ENCODE results near the gene POU2AF3. TPM values are rescaled to one million over a fixed set of nuclear protein-coding genes. Genes with fewer than 3 reads are reported as not detected.

Gene POU2AF3
- total RNA-seq, 1 experiment from 2014 or later, result 2.7 TPM

GRCh38 chr11:111348147-111348546 is 49.8 kb downstream of the POU2AF3 start:
- ATAC-seq, result no peak
- POLR2A ChIA-PET, result no interaction called here
- H3K9me3 Mint-ChIP-seq, result no peaks in the 10 kb centered on the region
- H3K4me1 Mint-ChIP-seq, result 0 out of 2 replicates have a peak, but pooled peaks cover 2% of the 10 kb centered on the region
- CTCF ChIA-PET, result no interaction called here
- H3K4me3 Mint-ChIP-seq, result no peak overlapping the region
- H3K27ac Mint-ChIP-seq, result no peak overlapping the region
- DNase-seq (ENCODE audit: low spot score), result no peak
- TF ChIP-seq HMGA2 (CRISPR knock-in tag; IDR thresholded peaks at IDR 0.05) (peak; percentile 98), E2F4 (CRISPR knock-in tag; IDR thresholded peaks at IDR 0.05; ENCODE audit: borderline replicate concordance, low read depth) (no peak)
- H3K27me3 Mint-ChIP-seq (ENCODE audit: low read depth), result no peaks in the 10 kb centered on the region
- no peaks in the 10 kb centered on the region for H3K36me3 Mint-ChIP-seq

GRCh38 chr11:111349191-111349695 is 50.9 kb downstream of the POU2AF3 start:
- CTCF ChIA-PET, result no interaction called here
- no peaks in the 10 kb centered on the region for H3K4me1 Mint-ChIP-seq
- H3K36me3 Mint-ChIP-seq, result no peaks in the 10 kb centered on the region
- H3K27me3 Mint-ChIP-seq (ENCODE audit: low read depth), result no peaks in the 10 kb centered on the region
- no peak overlapping the region for H3K4me3 Mint-ChIP-seq
- ATAC-seq (no peak), DNase-seq (ENCODE audit: low spot score) (no peak)
- no peak overlapping the region for H3K27ac Mint-ChIP-seq
- TF ChIP-seq ATF3 (CRISPR knock-in tag; conservative IDR thresholded peaks at IDR 0.05) (no peak), RORB (CRISPR knock-in tag; IDR thresholded peaks at IDR 0.05) (no peak), ZNF423 (CRISPR knock-in tag; IDR thresholded peaks at IDR 0.05) (no peak), JAZF1 (CRISPR knock-in tag; IDR thresholded peaks at IDR 0.05) (no peak), SOX15 (CRISPR knock-in tag; IDR thresholded peaks at IDR 0.05) (no peak), OVOL2 (CRISPR knock-in tag; IDR thresholded peaks at IDR 0.05; ENCODE audit: borderline replicate concordance) (no peak), USF1 (CRISPR knock-in tag; IDR thresholded peaks at IDR 0.05) (no peak), ZNF232 (CRISPR knock-in tag; IDR thresholded peaks at IDR 0.05) (no peak), CDX4 (CRISPR knock-in tag; IDR thresholded peaks at IDR 0.05; ENCODE audit: borderline replicate concordance) (no peak), ZNF138 (CRISPR knock-in tag; conservative IDR thresholded peaks at IDR 0.05) (no peak), SMAD4 (CRISPR knock-in tag; IDR thresholded peaks at IDR 0.05) (no peak), NR1H2 (CRISPR knock-in tag; IDR thresholded peaks at IDR 0.05) (no peak), NFYB (CRISPR knock-in tag; conservative IDR thresholded peaks at IDR 0.05; ENCODE audit: low read depth) (no peak), ZNF263 (CRISPR knock-in tag; IDR thresholded peaks at IDR 0.05; ENCODE audit: low read depth) (no peak), FOXJ3 (CRISPR knock-in tag; IDR thresholded peaks at IDR 0.05; ENCODE audit: borderline replicate concordance) (no peak), FOXK1 (CRISPR knock-in tag; IDR thresholded peaks at IDR 0.05) (no peak), RELA (CRISPR knock-in tag; IDR thresholded peaks at IDR 0.05; ENCODE audit: borderline replicate concordance) (no peak), SP1 (CRISPR knock-in tag; conservative IDR thresholded peaks at IDR 0.05) (no peak), MAX (CRISPR knock-in tag; IDR thresholded peaks at IDR 0.05) (no peak)
- H3K9me3 Mint-ChIP-seq, result no peaks in the 10 kb centered on the region
- POLR2A ChIA-PET, result no interaction called here

- no peaks in the 10 kb centered on the region for H3K27me3 Mint-ChIP-seq (ENCODE audit: low read depth)
- CTCF ChIA-PET, result no interaction called here
- no peaks in the 10 kb centered on the region for H3K4me1 Mint-ChIP-seq
- TF ChIP-seq ZNF532 (CRISPR knock-in tag; IDR thresholded peaks at IDR 0.05; ENCODE audit: borderline replicate concordance) (no peak), ZNF671 (CRISPR knock-in tag; IDR thresholded peaks at IDR 0.05) (no peak), FOXK1 (CRISPR knock-in tag; IDR thresholded peaks at IDR 0.05) (no peak), SOX15 (CRISPR knock-in tag; IDR thresholded peaks at IDR 0.05) (no peak), FOXJ3 (CRISPR knock-in tag; IDR thresholded peaks at IDR 0.05; ENCODE audit: borderline replicate concordance) (no peak), ZNF423 (CRISPR knock-in tag; IDR thresholded peaks at IDR 0.05) (no peak), JUN (CRISPR knock-in tag; IDR thresholded peaks at IDR 0.05) (no peak), TCF7 (CRISPR knock-in tag; IDR thresholded peaks at IDR 0.05; ENCODE audit: low read depth) (no peak), OVOL2 (CRISPR knock-in tag; IDR thresholded peaks at IDR 0.05; ENCODE audit: borderline replicate concordance) (no peak), ZNF263 (CRISPR knock-in tag; IDR thresholded peaks at IDR 0.05; ENCODE audit: low read depth) (no peak), ELF4 (CRISPR knock-in tag; IDR thresholded peaks at IDR 0.05; ENCODE audit: low read depth) (no peak)
Measured at GRCh38 chr11:111350811-111351210, 52.5 kb downstream of the POU2AF3 start.

More at GRCh38 chr11:111350811-111351210, 52.5 kb downstream of the POU2AF3 start:
- H3K9me3 Mint-ChIP-seq, result no peaks in the 10 kb centered on the region
- no peak overlapping the region for H3K4me3 Mint-ChIP-seq
- no peak for DNase-seq (ENCODE audit: low spot score)
- ATAC-seq, result no peak
- POLR2A ChIA-PET, result no interaction called here
- no peak overlapping the region for H3K27ac Mint-ChIP-seq
- no peaks in the 10 kb centered on the region for H3K36me3 Mint-ChIP-seq

Data from WTC11 (cell line).